Colonic mucosa (tissue), 4 donors: ENCODE data around the gene JAKMIP2. TPM values are rescaled to one million over a fixed set of nuclear protein-coding genes. Genes with fewer than 3 reads are reported as not detected.
"Not testable (repeated sequence)": the region's sequence is repeated elsewhere in the genome, so short reads cannot be mapped to it uniquely, and the experiment has no call there.

Experiments used
- DNase-seq: peaks from one replicate; pipeline ENCODE4 v3.0.0-alpha.2; 2020
- H3K27ac ChIP-seq: fragments of 200-600 bp; one replicate; pipeline ENCODE4 v1.8.0; 2021
- H3K27me3 ChIP-seq: fragments of 200-600 bp; one replicate; pipeline ENCODE4 v1.8.0; 2021
- H3K36me3 ChIP-seq: fragments of 200-600 bp; one replicate; pipeline ENCODE4 v1.8.0; 2021
- H3K4me1 ChIP-seq: fragments of 200-600 bp; one replicate; pipeline ENCODE4 v1.8.0; 2021; ENCODE audit warnings: mild to moderate bottlenecking
- H3K4me3 ChIP-seq: fragments of 200-600 bp; one replicate; pipeline ENCODE4 v1.8.0; 2021
- H3K9ac ChIP-seq, 2 donors: one replicate each; pipeline ENCODE4 v1.7.0; 2013; ENCODE audit warnings: control low read depth in 2 of 2, low read depth in 2 of 2, low read length in 2 of 2
- H3K9me3 ChIP-seq: fragments of 200-600 bp; one replicate; pipeline ENCODE4 v1.8.0; 2021
- CTCF ChIP-seq: fragments of 200-600 bp; IDR thresholded peaks from one replicate; pipeline ENCODE4 v1.8.0; 2022; ENCODE audit warnings: antibody characterized with exemption, mild to moderate bottlenecking
- intact Hi-C: fragments of 100-400 bp; cut with DNase I; formaldehyde crosslinking; loops from one replicate; pipeline ENCODE4 v1.14.1; 2022
- total RNA-seq, 2 donors: library from RNA; stranded (reverse); fragmentation: NEBNext Ultra II Directional in 1 of 2; extraction: Animal tissue kit (Norgen Biotek cat#: 25700) in 1 of 2; gene quantifications; one replicate each; pipeline ENCODE4 v1.2.1, GENCODE V29; 2021
- donor health status: healthy.
- donor health status: DM: no; HTN: no; CAD: no.
- donor health status: DM: no; HTN: no; CAD: no.

Gene JAKMIP2
- total RNA-seq, 2 donors from 2014 or later = 0.17 to 1.3 TPM

- intact Hi-C loops = no loop called here
- Histone ChIP-seq H3K4me3 (no peak overlapping the region), H3K9ac (no peak overlapping the region), H3K27me3 (no peaks in the 10 kb centered on the region), H3K9me3 (no peaks in the 10 kb centered on the region), H3K27ac (no peak overlapping the region), H3K4me1 (no peaks in the 10 kb centered on the region), H3K36me3 (no peaks in the 10 kb centered on the region)
- TF ChIP-seq CTCF = no peak
- DNase-seq = no peak
Observed at GRCh38 chr5:147727200-147727599, 55.3 kb downstream of the JAKMIP2 start.

GRCh38 chr5:147721191-147721960 is 61.2 kb downstream of the JAKMIP2 start:
- intact Hi-C loops, H3K4me3 ChIP-seq, H3K9me3 ChIP-seq, DNase-seq, H3K36me3 ChIP-seq, H3K4me1 ChIP-seq, H3K27me3 ChIP-seq, H3K27ac ChIP-seq, H3K9ac ChIP-seq: not testable (repeated sequence)

GRCh38 chr5:147713550-147714295 is 68.8 kb downstream of the JAKMIP2 start:
- intact Hi-C loops = no loop called here
- TF ChIP-seq CTCF = no peak
- Histone ChIP-seq H3K36me3 (no peaks in the 10 kb centered on the region), H3K4me1 (no peaks in the 10 kb centered on the region), H3K4me3 (no peak overlapping the region), H3K27ac (no peak overlapping the region), H3K27me3 (no peaks in the 10 kb centered on the region), H3K9me3 (no peaks in the 10 kb centered on the region), H3K9ac (no peak overlapping the region)
- DNase-seq = no peak

GRCh38 chr5:147712598-147712997 is 69.9 kb downstream of the JAKMIP2 start:
- Histone ChIP-seq H3K27ac (no peak overlapping the region), H3K4me1 (no peaks in the 10 kb centered on the region), H3K9ac (no peak overlapping the region), H3K4me3 (no peak overlapping the region), H3K36me3 (no peaks in the 10 kb centered on the region), H3K27me3 (no peaks in the 10 kb centered on the region), H3K9me3 (no peaks in the 10 kb centered on the region)
- no peak for DNase-seq
- intact Hi-C loops = no loop called here
- no peak for TF ChIP-seq CTCF

GRCh38 chr5:147712019-147712418 is 70.5 kb downstream of the JAKMIP2 start:
- no peaks in the 10 kb centered on the region for H3K9me3 ChIP-seq
- H3K27me3 ChIP-seq = no peaks in the 10 kb centered on the region
- H3K4me3 ChIP-seq = no peak overlapping the region
- DNase-seq = peak; percentile 30
- no peaks in the 10 kb centered on the region for H3K36me3 ChIP-seq
- intact Hi-C loops = no loop called here
- H3K4me1 ChIP-seq = no peaks in the 10 kb centered on the region
- no peak overlapping the region for H3K27ac ChIP-seq
- no peak for TF ChIP-seq CTCF
- H3K9ac ChIP-seq = no peak overlapping the region

- no peak overlapping the region for H3K4me3 ChIP-seq
- no peak for DNase-seq
- no peak for TF ChIP-seq CTCF
- no peaks in the 10 kb centered on the region for H3K27me3 ChIP-seq
- H3K36me3 ChIP-seq = no peaks in the 10 kb centered on the region
- no peaks in the 10 kb centered on the region for H3K9me3 ChIP-seq
- intact Hi-C loops = no loop called here
- no peak overlapping the region for H3K9ac ChIP-seq
- H3K4me1 ChIP-seq = no peaks in the 10 kb centered on the region
- H3K27ac ChIP-seq = no peak overlapping the region
Observed at GRCh38 chr5:147711019-147711418, 71.5 kb downstream of the JAKMIP2 start.
